Anterior cingulate cortex (tissue), 58 donors: ENCODE results near the gene MXRA8.
"Not testable (repeated sequence)": the region's sequence is repeated elsewhere in the genome, so short reads cannot be mapped to it uniquely, and the experiment has no call there.

Source experiments
- DNase-seq, 58 donors: peaks; one replicate each; lab custom pipeline; 2025; lab: John Stamatoyannopoulos, UW

MXRA8 gene

GRCh38 chr1:1371364-1371745 is 13.0 kb upstream of the MXRA8 start:
- DNase-seq: no peak

GRCh38 chr1:1370771-1371300 is 12.5 kb upstream of the MXRA8 start:
- DNase-seq: no peak

GRCh38 chr1:1370094-1370493 is 11.7 kb upstream of the MXRA8 start:
- DNase-seq: not testable (repeated sequence)

- DNase-seq: no peak
These were observed 9.0 kb upstream of the MXRA8 start for GRCh38 chr1:1367315-1367714.

- DNase-seq: no peak
These were observed 8.3 kb upstream of the MXRA8 start for GRCh38 chr1:1366699-1367066.

GRCh38 chr1:1365875-1366698 is 7.7 kb upstream of the MXRA8 start:
- DNase-seq: no peak

- no peak for DNase-seq
These were observed 5.9 kb upstream of the MXRA8 start for GRCh38 chr1:1364266-1364665.

GRCh38 chr1:1361982-1362423 is 3.6 kb upstream of the MXRA8 start:
- no peak for DNase-seq

- no peak for DNase-seq
These were observed 3.1 kb upstream of the MXRA8 start for GRCh38 chr1:1361233-1361981.

- peak in 3 of 58 donors; percentile 30 to 66 (median 51) for DNase-seq
These were observed 2.3 kb upstream of the MXRA8 start for GRCh38 chr1:1360506-1361169.

- no peak for DNase-seq
These were observed 1.5 kb upstream of the MXRA8 start for GRCh38 chr1:1359664-1360468.

- DNase-seq: no peak
These were observed 931 bp upstream of the MXRA8 start for GRCh38 chr1:1359308-1359663.

- DNase-seq: no peak
These were observed 403 bp downstream of the MXRA8 start for GRCh38 chr1:1357871-1358432.

GRCh38 chr1:1356796-1357401 is 1.5 kb downstream of the MXRA8 start:
- DNase-seq: no peak

GRCh38 chr1:1356166-1356795 is 2.1 kb downstream of the MXRA8 start:
- no peak for DNase-seq

- peak in 3 of 58 donors; percentile 28 to 33 (median 28) for DNase-seq
These were observed 2.9 kb downstream of the MXRA8 start for GRCh38 chr1:1355416-1355815.

GRCh38 chr1:1354271-1355247 is 3.8 kb downstream of the MXRA8 start:
- no peak for DNase-seq
